Fibroblast of upper back skin (primary cell): Measurements from ENCODE around the gene ZNF140.
A peak's percentile ranks its signal among the peaks of the same experiment; 100 is the strongest.

Experiments used
- DNase-seq: peaks from one replicate; pipeline ENCODE4 v3.0.0-alpha.2; 2013

Gene ZNF140

GRCh38 chr12:133080368-133081158 lies at the start of gene ZNF140:
ZNF140 (plus strand) TSS chr12:133080923; CDS start chr12:133081321, 398 bp downstream.
- peak; percentile 97 for DNase-seq

- peak; percentile 99 for DNase-seq
Measured at GRCh38 chr12:133037207-133038005, 43.3 kb upstream of the ZNF140 start, which contains the start of gene ZNF84. ZNF84 (plus strand) TSS chr12:133037509; CDS start chr12:133041468, 3,959 bp downstream.

- DNase-seq, result no peak
Measured at GRCh38 chr12:133038118-133038709, 42.5 kb upstream of the ZNF140 start.

GRCh38 chr12:133046698-133047097 lies 34.0 kb upstream of the ZNF140 start:
- DNase-seq, result no peak

GRCh38 chr12:133057446-133057845 lies 23.3 kb upstream of the ZNF140 start:
- DNase-seq, result no peak

- DNase-seq, result no peak
Measured at GRCh38 chr12:133058203-133059113, 22.3 kb upstream of the ZNF140 start.

GRCh38 chr12:133061954-133062353 lies 18.8 kb upstream of the ZNF140 start:
- no peak for DNase-seq

GRCh38 chr12:133063556-133063955 lies 17.2 kb upstream of the ZNF140 start:
- no peak for DNase-seq

GRCh38 chr12:133073836-133074235 lies 6.9 kb upstream of the ZNF140 start:
- no peak for DNase-seq

GRCh38 chr12:133080026-133080367 lies 726 bp upstream of the ZNF140 start:
- DNase-seq, result peak; percentile 100

GRCh38 chr12:133081159-133081780 lies 547 bp downstream of the ZNF140 start:
- no peak for DNase-seq

- no peak for DNase-seq
Measured at GRCh38 chr12:133083345-133083744, 2.6 kb downstream of the ZNF140 start.

GRCh38 chr12:133105620-133106019 lies 24.9 kb downstream of the ZNF140 start:
- DNase-seq, result no peak

- peak; percentile 2 for DNase-seq
Measured at GRCh38 chr12:133106253-133106652, 25.5 kb downstream of the ZNF140 start.

GRCh38 chr12:133107121-133107520 lies 26.4 kb downstream of the ZNF140 start:
- DNase-seq, result no peak

GRCh38 chr12:133108150-133108549 lies 27.4 kb downstream of the ZNF140 start:
- DNase-seq, result no peak

GRCh38 chr12:133120385-133121191 lies 39.9 kb downstream of the ZNF140 start:
- DNase-seq, result no peak

- DNase-seq, result no peak
Measured at GRCh38 chr12:133124674-133125073, 44.0 kb downstream of the ZNF140 start.

- DNase-seq, result no peak
Measured at GRCh38 chr12:133129368-133130037, 48.8 kb downstream of the ZNF140 start.

- DNase-seq, result peak; percentile 96
Measured at GRCh38 chr12:133130038-133130807, 49.5 kb downstream of the ZNF140 start, which contains the start of the genes ZNF10 and ZNF891. ZNF10 (plus strand) TSS chr12:133130627; CDS start chr12:133144493, 13,866 bp downstream. ZNF891 (minus strand) TSS chr12:133130274; CDS start chr12:133121918, 8,356 bp downstream.
